Lower lobe of right lung (tissue), 2 donors: ENCODE data around the gene FAM168B. TPM values are rescaled to one million over a fixed set of nuclear protein-coding genes. Genes with fewer than 3 reads are reported as not detected.

Source experiments
- ATAC-seq, 2 donors: fragments of 200-7000 bp; cut with Tn5 transposase; one replicate each; pipeline ENCODE4 v1.9.1; 2020 to 2022; ENCODE audit warnings: mild to moderate bottlenecking in 2 of 2, moderate library complexity in 2 of 2
- DNase-seq: peaks from one replicate; pipeline ENCODE4 v3.0.0-alpha.2; 2020
- H3K27ac ChIP-seq: fragments of 200-600 bp; one replicate; pipeline ENCODE4 v1.8.0; 2022
- H3K27me3 ChIP-seq: fragments of 200-600 bp; one replicate; pipeline ENCODE4 v1.8.0; 2022; ENCODE audit warnings: low read depth
- H3K36me3 ChIP-seq: fragments of 200-600 bp; one replicate; pipeline ENCODE4 v1.8.0; 2022; ENCODE audit warnings: mild to moderate bottlenecking
- H3K4me1 ChIP-seq: fragments of 200-600 bp; one replicate; pipeline ENCODE4 v1.8.0; 2022
- H3K4me3 ChIP-seq: fragments of 200-600 bp; one replicate; pipeline ENCODE4 v1.8.0; 2022; ENCODE audit warnings: mild to moderate bottlenecking
- H3K9me3 ChIP-seq: fragments of 200-600 bp; one replicate; pipeline ENCODE4 v1.8.0; 2022
- CTCF ChIP-seq: fragments of 200-600 bp; IDR thresholded peaks from one replicate; pipeline ENCODE4 v1.8.0; 2022; ENCODE audit warnings: antibody characterized with exemption, mild to moderate bottlenecking
- intact Hi-C: fragments of 100-400 bp; cut with DNase I; formaldehyde crosslinking; loops from one replicate; pipeline ENCODE4 v1.11.0; 2022
- total RNA-seq: library from RNA; stranded (reverse); fragmentation: NEBNext Ultra II Directional; extraction: Animal tissue kit (Norgen Biotek cat#: 25700); gene quantifications from one replicate; pipeline ENCODE4 v1.2.1, GENCODE V29; 2021
- donor health status: DM: no; HTN: yes; CAD: no; lungs with severe emphysema.

FAM168B gene
- total RNA-seq, 1 donor from 2014 or later, result 74.1 TPM

GRCh38 chr2:131045286-131046027, 47.8 kb downstream of the FAM168B start:
- Histone ChIP-seq H3K4me3 (no peak overlapping the region), H3K9me3 (no peaks in the 10 kb centered on the region), H3K4me1 (no peaks in the 10 kb centered on the region), H3K27me3 (peaks cover 7% of the 10 kb centered on the region), H3K27ac (no peak overlapping the region), H3K36me3 (peaks cover 46% of the 10 kb centered on the region)
- ATAC-seq (no peak), DNase-seq (no peak)
- intact Hi-C loops, result no loop called here
- TF ChIP-seq CTCF, result no peak

- peaks cover 10% of the 10 kb centered on the region for H3K27me3 ChIP-seq
- intact Hi-C loops, result no loop called here
- no peaks in the 10 kb centered on the region for H3K4me1 ChIP-seq
- H3K27ac ChIP-seq, result no peak overlapping the region
- H3K9me3 ChIP-seq, result no peaks in the 10 kb centered on the region
- H3K4me3 ChIP-seq, result no peak overlapping the region
- DNase-seq (no peak), ATAC-seq (no peak)
- no peak for TF ChIP-seq CTCF
- H3K36me3 ChIP-seq, result peaks cover 39% of the 10 kb centered on the region
Measured at GRCh38 chr2:131044757-131045150, 48.5 kb downstream of the FAM168B start.

- Histone ChIP-seq H3K4me1 (no peaks in the 10 kb centered on the region), H3K9me3 (no peaks in the 10 kb centered on the region), H3K36me3 (peaks cover 34% of the 10 kb centered on the region), H3K4me3 (no peak overlapping the region), H3K27ac (no peak overlapping the region), H3K27me3 (peaks cover 15% of the 10 kb centered on the region)
- ATAC-seq (no peak), DNase-seq (peak; percentile 45)
- intact Hi-C loops, result no loop called here
- no peak for TF ChIP-seq CTCF
Measured at GRCh38 chr2:131044075-131044756, 49.0 kb downstream of the FAM168B start.

- Histone ChIP-seq H3K4me1 (no peaks in the 10 kb centered on the region), H3K36me3 (peaks cover 26% of the 10 kb centered on the region), H3K27ac (no peak overlapping the region), H3K27me3 (peaks cover 17% of the 10 kb centered on the region), H3K9me3 (no peaks in the 10 kb centered on the region), H3K4me3 (no peak overlapping the region)
- intact Hi-C loops, result no loop called here
- DNase-seq, result peak; percentile 43
- ATAC-seq, result no peak
- TF ChIP-seq CTCF, result no peak
Measured at GRCh38 chr2:131043199-131044074, 49.8 kb downstream of the FAM168B start.

GRCh38 chr2:131042148-131042775, 51.0 kb downstream of the FAM168B start:
- TF ChIP-seq CTCF, result no peak
- Histone ChIP-seq H3K27me3 (peaks cover 17% of the 10 kb centered on the region), H3K4me3 (no peak overlapping the region), H3K36me3 (peaks cover 14% of the 10 kb centered on the region), H3K27ac (no peak overlapping the region), H3K4me1 (no peaks in the 10 kb centered on the region), H3K9me3 (no peaks in the 10 kb centered on the region)
- DNase-seq, result peak; percentile 37
- no peak for ATAC-seq
- intact Hi-C loops, result no loop called here
